ENCODE results near the gene KRTAP5-11.
"Not testable (repeated sequence)": the region's sequence is repeated elsewhere in the genome, so short reads cannot be mapped to it uniquely, and the experiment has no call there.

Gene KRTAP5-11

DNA sequence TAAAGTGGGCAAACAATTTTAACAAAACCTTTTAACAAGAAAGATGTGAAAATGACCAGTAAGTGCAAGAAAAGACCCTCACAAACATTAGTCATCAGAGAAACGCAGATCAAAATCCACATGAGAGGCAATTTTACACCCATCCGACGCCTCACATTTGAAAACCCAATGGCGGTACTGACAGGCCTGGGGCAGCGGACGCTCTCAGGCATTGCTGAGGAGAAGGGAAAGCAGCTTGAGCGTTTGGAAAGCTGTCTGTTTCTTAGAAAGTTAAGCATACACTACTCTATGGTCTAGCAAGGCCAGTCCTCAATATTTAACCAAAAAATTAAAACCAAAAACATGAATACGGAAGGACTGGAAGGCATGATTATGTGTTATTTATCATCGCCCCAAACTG is 46.9 kb downstream of the KRTAP5-11 start:
- Histone ChIP-seq H3K36me3 (peaks cover 0 to 6% (median 0%) of the 10 kb centered on the region in 11 experiments; a peak in 1 of 22 replicates), H3K27ac (no peak overlapping the region), H3K27me3 (no peaks in the 10 kb centered on the region), H3K9ac (no peak overlapping the region), H3K4me1 (peaks cover 0 to 27% (median 20%) of the 10 kb centered on the region in 10 experiments; a peak in 16 of 20 replicates), H3K9me3 (replicated peaks in 1 of 11) (peaks cover 8 to 17% (median 12%) of the 10 kb centered on the region in 11 experiments), H3K4me3 (no peak overlapping the region), H3K4me2 (no peak overlapping the region), H4K20me1 (no peaks in the 10 kb centered on the region; a peak in 1 of 22 replicates)
- no peak for TF ChIP-seq Cebpa-rat (IDR thresholded peaks at IDR 0.05)

DNA sequence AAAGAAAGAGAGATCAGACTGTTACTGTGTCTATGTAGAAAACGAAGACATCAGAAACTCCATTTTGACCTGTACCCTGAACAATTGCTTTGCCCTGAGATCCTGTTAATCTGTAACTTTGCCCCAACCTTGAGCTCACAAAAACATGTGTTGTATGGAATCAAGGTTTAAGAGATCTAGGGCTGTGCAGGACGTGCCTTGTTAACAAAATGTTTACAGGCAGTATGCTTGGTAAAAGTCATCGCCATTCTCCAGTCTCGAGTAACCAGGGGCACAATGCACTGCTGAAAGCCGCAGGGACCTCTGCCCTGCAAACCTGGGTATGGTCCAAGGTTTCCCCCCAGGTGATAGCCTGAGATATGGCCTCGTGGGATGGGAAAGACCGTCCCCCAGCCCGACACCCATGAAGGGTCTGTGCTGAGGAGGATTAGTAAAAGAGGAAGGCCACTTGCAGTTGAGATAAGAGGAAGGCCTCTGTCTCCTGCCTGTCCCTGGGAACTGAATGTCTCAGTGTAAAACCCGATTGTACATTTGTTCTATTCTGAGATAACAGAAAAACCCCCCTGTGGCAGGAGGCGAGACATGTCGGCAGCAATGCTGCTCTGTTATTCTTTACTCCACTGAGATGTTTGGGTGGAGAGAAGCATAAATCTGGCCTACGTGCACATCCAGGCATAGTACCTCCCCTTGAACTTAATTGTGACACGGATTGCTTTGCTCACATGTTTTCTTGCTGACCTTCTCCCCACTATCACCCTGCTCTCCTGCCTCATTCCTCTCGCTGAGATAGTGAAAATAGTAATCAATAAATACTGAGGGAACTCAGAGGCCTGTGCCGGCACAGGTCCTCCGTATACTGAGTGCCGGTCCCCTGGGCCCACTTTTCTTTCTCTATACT is 47.7 kb downstream of the KRTAP5-11 start:
- H3K4me2 ChIP-seq; H3K27ac ChIP-seq; H4K20me1 ChIP-seq; H3K36me3 ChIP-seq; H3K9me3 ChIP-seq (replicated peaks in 1 of 11); H3K9ac ChIP-seq; H3K27me3 ChIP-seq; H3K4me3 ChIP-seq: not testable (repeated sequence)
- H3K4me1 ChIP-seq = peaks cover 0 to 35% (median 28%) of the 10 kb centered on the region in 10 experiments; a peak in 17 of 20 replicates

DNA sequence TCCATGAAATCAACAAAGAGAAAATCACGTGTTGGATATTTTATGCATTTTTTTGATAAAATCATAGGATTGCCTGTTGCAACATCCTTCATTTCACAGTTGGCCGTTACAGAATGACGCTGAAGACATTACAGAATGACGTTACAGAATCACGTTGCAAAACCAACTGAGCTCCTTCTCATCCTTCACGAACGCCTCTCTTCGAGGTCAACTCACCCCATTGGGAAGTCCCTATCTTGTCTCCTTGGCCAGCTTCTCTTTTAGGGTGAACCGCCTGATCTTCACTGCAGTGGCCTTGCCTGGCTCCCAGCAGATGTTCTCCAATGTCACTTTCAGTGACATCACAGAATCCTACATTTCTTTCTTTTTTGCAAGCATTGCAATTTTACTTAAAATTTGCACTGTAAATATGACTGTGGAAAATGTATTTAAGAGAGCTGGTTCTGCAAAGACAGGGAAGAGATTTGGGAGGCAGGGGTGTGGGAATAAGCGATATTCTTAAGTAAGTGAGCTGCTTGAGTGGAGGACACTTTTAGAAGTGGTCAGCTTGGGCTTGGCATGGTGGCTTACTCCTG is 50.6 kb downstream of the KRTAP5-11 start:
- H3K36me3 ChIP-seq = no peaks in the 10 kb centered on the region
- no peak overlapping the region for H3K9ac ChIP-seq
- no peak overlapping the region for H3K27ac ChIP-seq
- H4K20me1 ChIP-seq = no peaks in the 10 kb centered on the region; a peak in 1 of 22 replicates
- H3K9me3 ChIP-seq (replicated peaks in 1 of 11) = no peaks in the 10 kb centered on the region
- peaks cover 0 to 46% (median 27%) of the 10 kb centered on the region in 10 experiments; a peak in 17 of 20 replicates for H3K4me1 ChIP-seq
- H3K27me3 ChIP-seq = no peaks in the 10 kb centered on the region
- TF ChIP-seq Cebpa-rat (IDR thresholded peaks at IDR 0.05) = no peak
- no peak overlapping the region for H3K4me3 ChIP-seq
- no peak overlapping the region for H3K4me2 ChIP-seq
